ENCODE results near the gene HS1BP3. TPM values are rescaled to one million over a fixed set of nuclear protein-coding genes. Genes with fewer than 3 reads are reported as not detected.

Gene HS1BP3
- total and polyA plus RNA-seq, 2 of the 13 experiments (the other 11 are each of a cell fraction or from before 2014, with no cell fraction given) = 15.2 to 22.0 TPM

DNA sequence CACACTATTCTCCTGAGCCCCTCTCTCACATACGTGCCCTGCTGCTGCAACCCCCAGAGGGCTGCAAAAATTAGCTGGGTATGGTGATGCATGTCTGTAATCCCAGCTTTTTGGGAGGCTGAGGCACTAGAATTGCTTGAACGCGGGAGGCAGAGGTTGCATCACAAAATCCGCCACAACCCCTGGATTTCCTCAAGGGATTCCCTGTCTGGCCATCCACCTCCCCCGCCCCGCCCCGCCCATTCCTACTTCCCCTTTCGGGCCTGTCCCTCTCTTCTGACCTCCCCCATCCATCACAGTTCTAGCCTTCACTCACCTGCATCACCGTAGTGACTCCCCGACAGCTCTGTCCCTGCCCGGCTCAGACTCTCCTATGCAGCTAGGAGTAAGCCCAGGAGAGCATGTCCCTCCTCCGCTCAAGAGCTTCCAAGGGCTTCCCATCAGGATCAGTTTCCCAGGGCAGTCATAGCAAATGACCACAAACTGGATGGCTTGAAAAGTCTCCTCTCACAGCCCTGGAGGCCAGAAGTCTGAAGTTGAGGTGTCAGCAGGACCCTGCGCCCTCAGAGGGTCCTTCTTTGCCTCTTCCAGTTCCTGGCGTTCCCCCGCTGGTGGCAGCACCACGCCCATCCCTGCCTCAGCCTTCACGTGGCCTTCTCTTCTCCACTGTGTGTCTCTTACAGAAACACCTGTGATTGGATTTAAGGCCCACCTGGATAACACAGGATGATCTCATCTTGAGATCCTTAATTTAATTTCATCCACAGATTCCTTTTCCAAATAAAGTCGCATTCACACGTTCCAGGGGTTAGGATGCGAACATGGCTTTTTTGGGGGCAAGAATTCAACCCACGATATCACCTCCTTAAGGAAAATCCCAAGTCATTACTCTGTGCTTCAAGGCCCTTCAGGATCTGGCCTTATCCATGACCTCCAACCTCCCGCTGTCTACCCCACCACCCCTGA is 58.5 kb downstream of the HS1BP3 start (continued):
- TF ChIP-seq, protein P1, sequence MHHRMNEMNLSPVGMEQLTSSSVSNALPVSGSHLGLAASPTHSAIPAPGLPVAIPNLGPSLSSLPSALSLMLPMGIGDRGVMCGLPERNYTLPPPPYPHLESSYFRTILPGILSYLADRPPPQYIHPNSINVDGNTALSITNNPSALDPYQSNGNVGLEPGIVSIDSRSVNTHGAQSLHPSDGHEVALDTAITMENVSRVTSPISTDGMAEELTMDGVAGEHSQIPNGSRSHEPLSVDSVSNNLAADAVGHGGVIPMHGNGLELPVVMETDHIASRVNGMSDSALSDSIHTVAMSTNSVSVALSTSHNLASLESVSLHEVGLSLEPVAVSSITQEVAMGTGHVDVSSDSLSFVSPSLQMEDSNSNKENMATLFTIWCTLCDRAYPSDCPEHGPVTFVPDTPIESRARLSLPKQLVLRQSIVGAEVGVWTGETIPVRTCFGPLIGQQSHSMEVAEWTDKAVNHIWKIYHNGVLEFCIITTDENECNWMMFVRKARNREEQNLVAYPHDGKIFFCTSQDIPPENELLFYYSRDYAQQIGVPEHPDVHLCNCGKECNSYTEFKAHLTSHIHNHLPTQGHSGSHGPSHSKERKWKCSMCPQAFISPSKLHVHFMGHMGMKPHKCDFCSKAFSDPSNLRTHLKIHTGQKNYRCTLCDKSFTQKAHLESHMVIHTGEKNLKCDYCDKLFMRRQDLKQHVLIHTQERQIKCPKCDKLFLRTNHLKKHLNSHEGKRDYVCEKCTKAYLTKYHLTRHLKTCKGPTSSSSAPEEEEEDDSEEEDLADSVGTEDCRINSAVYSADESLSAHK (CRISPR knock-in tag; IDR thresholded peaks at IDR 0.05; ENCODE audit: borderline replicate concordance) = no peak
- TF ChIP-seq ZSCAN25 (CRISPR knock-in tag; IDR thresholded peaks at IDR 0.05) (peak; percentile 53; the same call in 1 of the 2 replicates), TAF1 (CRISPR knock-in tag; IDR thresholded peaks at IDR 0.05) (peak; percentile 44; the same call in 1 of the 2 replicates), MZF1 (CRISPR knock-in tag; IDR thresholded peaks at IDR 0.05; ENCODE audit: borderline replicate concordance) (no peak), MYPOP (CRISPR knock-in tag; IDR thresholded peaks at IDR 0.05) (no peak), KDM5A (IDR thresholded peaks at IDR 0.05; ENCODE audit: borderline replicate concordance, low read length) (0 out of 2 replicates have a peak, but pooled peaks have one; percentile 35), SATB2 (CRISPR knock-in tag; IDR thresholded peaks at IDR 0.05) (no peak), ETV5 (CRISPR knock-in tag; IDR thresholded peaks at IDR 0.05; ENCODE audit: borderline replicate concordance) (no peak), CEBPB (IDR thresholded peaks at IDR 0.05; ENCODE audit: borderline replicate concordance, low read depth, low read length) (peak; percentile 26; the same call in 1 of the 2 replicates), ZNF329 (CRISPR knock-in tag; IDR thresholded peaks at IDR 0.05; ENCODE audit: low read depth) (no peak), ZFP91 (CRISPR knock-in tag; IDR thresholded peaks at IDR 0.05; ENCODE audit: borderline replicate concordance) (no peak), ZNF281 (CRISPR knock-in tag; IDR thresholded peaks at IDR 0.05; ENCODE audit: borderline replicate concordance) (no peak; the same call in 1 of the 2 replicates), ZNF768 (CRISPR knock-in tag; IDR thresholded peaks at IDR 0.05) (peak; percentile 55; the same call in 1 of the 2 replicates), BCL6 (CRISPR knock-in tag; IDR thresholded peaks at IDR 0.05) (0 out of 2 replicates have a peak, but pooled peaks have one; percentile 11), PBX2 (CRISPR knock-in tag; IDR thresholded peaks at IDR 0.05) (no peak), ZFP1 (CRISPR knock-in tag; IDR thresholded peaks at IDR 0.05) (no peak)

Data from HepG2 (cell line).